Gastrocnemius medialis (tissue), 4 donors: ENCODE measurements around the gene NCAPG2.

Experiments
- CTCF ChIP-seq, 5 experiments: fragments of 450-650 bp in 3 of 5; fragments of 200-600 bp in 2 of 5; sonication (generic) in 2 of 5; IDR thresholded peaks in 4 of 5; conservative IDR thresholded peaks in 1 of 5; 1 replicate in 4 of 5; 2 replicates in 1 of 5; pipeline ENCODE4 v1.5.1; 2016 to 2019; ENCODE audit warnings: antibody characterized with exemption in 5 of 5, mild to moderate bottlenecking in 3 of 5, moderate library complexity in 3 of 5
- POLR2A ChIP-seq, 2 donors: fragments of 450-650 bp; IDR thresholded peaks; one replicate each; pipeline ENCODE4 v1.6.1; 2017; ENCODE audit warnings: antibody characterized with exemption in 2 of 2, mild to moderate bottlenecking in 2 of 2, moderate library complexity in 2 of 2

- TF ChIP-seq CTCF (IDR thresholded peaks at IDR 0.05 in 4 of 5, conservative IDR thresholded peaks at IDR 0.05 in 1 of 5): no peak
- no peak for TF ChIP-seq POLR2A (IDR thresholded peaks at IDR 0.05)
Measured at GRCh38 chr7:158642149-158642548, 62.5 kb downstream of the NCAPG2 start.
